Mesenteric fat pad (tissue), 1 donor: ENCODE results near the gene AAGAB. TPM values are rescaled to one million over a fixed set of nuclear protein-coding genes. Genes with fewer than 3 reads are reported as not detected.

Source experiments
- DNase-seq: peaks from one replicate; pipeline ENCODE4 v3.0.0-alpha.2; 2020; ENCODE audit warnings: low spot score
- total RNA-seq: library from RNA; stranded (reverse); fragmentation: NEBNext Ultra II Directional; extraction: Animal tissue kit (Norgen Biotek cat#: 25700); gene quantifications from one replicate; pipeline ENCODE4 v1.2.1, GENCODE V29; 2021
- donor health status: DM: yes; HTN: yes; CAD: no.

The AAGAB gene
- total RNA-seq, 1 donor from 2014 or later = 26.1 TPM

GRCh38 chr15:67174864-67175573 is 79.4 kb downstream of the AAGAB start:
- peak; percentile 75 for DNase-seq

GRCh38 chr15:67174446-67174845 is 80.0 kb downstream of the AAGAB start:
- peak; percentile 45 for DNase-seq

GRCh38 chr15:67173786-67174185 is 80.7 kb downstream of the AAGAB start:
- DNase-seq = no peak

GRCh38 chr15:67173005-67173404 is 81.5 kb downstream of the AAGAB start:
- DNase-seq = no peak

GRCh38 chr15:67172172-67172571 is 82.3 kb downstream of the AAGAB start:
- no peak for DNase-seq

- no peak for DNase-seq
These were observed 83.0 kb downstream of the AAGAB start for GRCh38 chr15:67171471-67171870.

- no peak for DNase-seq
These were observed 84.1 kb downstream of the AAGAB start for GRCh38 chr15:67170143-67170925.

GRCh38 chr15:67168694-67169093 is 85.8 kb downstream of the AAGAB start:
- DNase-seq = peak; percentile 85

GRCh38 chr15:67167091-67167490 is 87.4 kb downstream of the AAGAB start:
- DNase-seq = peak; percentile 75

GRCh38 chr15:67166280-67167009 is 88.0 kb downstream of the AAGAB start:
- peak; percentile 67 for DNase-seq

- DNase-seq = peak; percentile 85
These were observed 88.9 kb downstream of the AAGAB start for GRCh38 chr15:67165254-67166253.

- DNase-seq = no peak
These were observed 89.6 kb downstream of the AAGAB start for GRCh38 chr15:67164811-67165253.

- peak; percentile 55 for DNase-seq
These were observed 90.1 kb downstream of the AAGAB start for GRCh38 chr15:67164401-67164791.

- DNase-seq = peak; percentile 22
These were observed 91.3 kb downstream of the AAGAB start for GRCh38 chr15:67163180-67163579.

GRCh38 chr15:67161881-67162280 is 92.6 kb downstream of the AAGAB start:
- DNase-seq = peak; percentile 35

GRCh38 chr15:67161412-67161811 is 93.0 kb downstream of the AAGAB start:
- DNase-seq = peak; percentile 18

GRCh38 chr15:67158367-67158766 is 96.1 kb downstream of the AAGAB start:
- DNase-seq = peak; percentile 77

GRCh38 chr15:67157521-67158252 is 96.8 kb downstream of the AAGAB start:
- peak; percentile 65 for DNase-seq

- peak; percentile 20 for DNase-seq
These were observed 97.6 kb downstream of the AAGAB start for GRCh38 chr15:67156834-67157233.

- DNase-seq = no peak
These were observed 98.0 kb downstream of the AAGAB start for GRCh38 chr15:67156426-67156825.
